ENCODE measurements around the gene CFAP100.

The CFAP100 gene

GRCh38 chr3:126394179-126394976, at the start of gene CFAP100:
Gene CFAP100, plus strand, starts transcription at chr3:126394909. Its CDS starts 1,092 bp downstream, at chr3:126396001.
- no peak for DNase-seq (ENCODE audit: low read depth, low spot score)

- DNase-seq (ENCODE audit: low read depth, low spot score): no peak
Measured at GRCh38 chr3:126345231-126345630, 49.5 kb upstream of the CFAP100 start.

GRCh38 chr3:126345641-126346460, 48.9 kb upstream of the CFAP100 start:
- no peak for DNase-seq (ENCODE audit: low read depth, low spot score)

GRCh38 chr3:126346466-126346865, 48.2 kb upstream of the CFAP100 start:
- DNase-seq (ENCODE audit: low read depth, low spot score): no peak

GRCh38 chr3:126347543-126348161, 47.1 kb upstream of the CFAP100 start:
- DNase-seq (ENCODE audit: low read depth, low spot score): no peak

GRCh38 chr3:126348308-126348920, 46.3 kb upstream of the CFAP100 start:
- DNase-seq (ENCODE audit: low read depth, low spot score): no peak

- no peak for DNase-seq (ENCODE audit: low read depth, low spot score)
Measured at GRCh38 chr3:126349071-126349470, 45.6 kb upstream of the CFAP100 start.

GRCh38 chr3:126349611-126350501, 44.9 kb upstream of the CFAP100 start:
- DNase-seq (ENCODE audit: low read depth, low spot score): no peak

GRCh38 chr3:126350502-126351085, 44.1 kb upstream of the CFAP100 start:
- no peak for DNase-seq (ENCODE audit: low read depth, low spot score)

GRCh38 chr3:126351086-126351770, 43.5 kb upstream of the CFAP100 start:
- no peak for DNase-seq (ENCODE audit: low read depth, low spot score)

- DNase-seq (ENCODE audit: low read depth, low spot score): no peak
Measured at GRCh38 chr3:126351771-126352475, 42.8 kb upstream of the CFAP100 start.

GRCh38 chr3:126352476-126353454, 41.9 kb upstream of the CFAP100 start:
- no peak for DNase-seq (ENCODE audit: low read depth, low spot score)

GRCh38 chr3:126353694-126354321, 40.9 kb upstream of the CFAP100 start:
- DNase-seq (ENCODE audit: low read depth, low spot score): no peak

- DNase-seq (ENCODE audit: low read depth, low spot score): no peak
Measured at GRCh38 chr3:126354776-126355175, 39.9 kb upstream of the CFAP100 start.

GRCh38 chr3:126355251-126355650, 39.5 kb upstream of the CFAP100 start:
- no peak for DNase-seq (ENCODE audit: low read depth, low spot score)

GRCh38 chr3:126355777-126356372, 38.8 kb upstream of the CFAP100 start:
- no peak for DNase-seq (ENCODE audit: low read depth, low spot score)

Data from activated naive CD8-positive, alpha-beta T cell treated with anti-CD3 and anti-CD28 coated beads, Interleukin-2, amount 50 U/mL, for 16 hours (primary cell).